Progenitor cell of endocrine pancreas (in vitro differentiated cells): ENCODE results near the gene NUDT2. TPM values are rescaled to one million over a fixed set of nuclear protein-coding genes. Genes with fewer than 3 reads are reported as not detected.
"Not testable (repeated sequence)": the region's sequence is repeated elsewhere in the genome, so short reads cannot be mapped to it uniquely, and the experiment has no call there.

Source experiments
- DNase-seq: peaks from one replicate; pipeline ENCODE4 v3.0.0; 2021; ENCODE audit warnings: low spot score; ENCODE audit not compliant: unreplicated experiment
- H3K27ac Mint-ChIP-seq: 2 replicates; pipeline ENCODE4 v1.8.0; 2021; ENCODE audit warnings: mild to moderate bottlenecking, moderate library complexity, mixed read lengths
- H3K27me3 Mint-ChIP-seq: 2 replicates; pipeline ENCODE4 v1.8.0; 2021; ENCODE audit warnings: mixed read lengths
- H3K36me3 Mint-ChIP-seq: 2 replicates; pipeline ENCODE4 v1.8.0; 2022; ENCODE audit warnings: mixed read lengths; ENCODE audit not compliant: insufficient read depth
- H3K4me1 Mint-ChIP-seq: 2 replicates; pipeline ENCODE4 v1.8.0; 2021; ENCODE audit warnings: low read depth, mixed read lengths
- H3K4me3 Mint-ChIP-seq: 2 replicates; pipeline ENCODE4 v1.8.0; 2021; ENCODE audit warnings: low read depth, mild to moderate bottlenecking, moderate library complexity, mixed read lengths
- H3K9me3 Mint-ChIP-seq: 2 replicates; pipeline ENCODE4 v1.8.0; 2021; ENCODE audit warnings: low read depth, mixed read lengths
- CTCF ChIP-seq: fragments of 200-600 bp; sonication (generic); IDR thresholded peaks from one replicate; pipeline ENCODE4 v1.5.0; 2021; ENCODE audit warnings: antibody characterized with exemption, mild to moderate bottlenecking; ENCODE audit not compliant: unreplicated experiment
- total RNA-seq: library from RNA; stranded (reverse); gene quantifications from 2 replicates; pipeline ENCODE4 v1.2.1, GENCODE V29; 2021

Gene NUDT2
- total RNA-seq, 1 donor from 2014 or later, result 21.1 TPM

DNA sequence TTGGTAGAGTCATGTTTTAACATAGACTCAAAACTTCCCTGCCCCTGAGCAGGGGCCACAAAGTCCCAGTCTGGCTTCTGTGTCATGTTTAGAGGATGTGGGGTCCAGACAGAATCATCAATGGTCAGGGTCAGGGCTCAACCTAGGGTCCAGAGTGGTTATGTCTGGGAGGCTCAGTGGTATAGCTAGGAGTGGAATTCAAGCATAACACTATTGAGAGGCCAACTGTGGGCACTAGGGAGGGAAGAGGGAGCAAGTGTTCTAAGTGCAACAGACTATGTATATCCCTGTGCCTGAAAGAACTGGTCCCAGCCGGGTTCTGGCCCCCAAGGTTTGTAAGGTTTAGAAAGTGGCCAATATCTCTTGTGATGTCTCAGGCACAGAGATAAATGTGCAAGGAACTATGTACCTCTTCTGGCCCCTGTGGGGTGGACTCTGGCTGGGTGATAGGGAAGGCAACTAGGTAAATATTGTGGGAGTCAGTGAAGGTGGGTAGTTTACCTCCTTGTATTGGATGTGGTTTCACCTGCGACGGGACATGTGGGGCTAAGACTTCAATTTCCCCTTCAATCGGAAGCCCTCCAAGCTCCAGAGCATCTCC is 33.3 kb downstream of the NUDT2 start:
- Mint-ChIP-seq H3K4me3 (no peak overlapping the region), H3K27me3 (peaks cover 19% of the 10 kb centered on the region), H3K9me3 (peaks cover 9% of the 10 kb centered on the region), H3K36me3 (peaks cover 8% of the 10 kb centered on the region), H3K27ac (no peak overlapping the region), H3K4me1 (peaks cover 5% of the 10 kb centered on the region)
- no peak for TF ChIP-seq CTCF
- DNase-seq, result no peak

GRCh38 chr9:34363619-34364351 is 34.4 kb downstream of the NUDT2 start:
- peaks cover 19% of the 10 kb centered on the region for H3K27me3 Mint-ChIP-seq
- peaks cover 8% of the 10 kb centered on the region for H3K36me3 Mint-ChIP-seq
- H3K9me3 Mint-ChIP-seq, result peaks cover 3% of the 10 kb centered on the region
- H3K4me3 Mint-ChIP-seq, result no peak overlapping the region
- TF ChIP-seq CTCF, result no peak
- peaks cover 5% of the 10 kb centered on the region for H3K4me1 Mint-ChIP-seq
- H3K27ac Mint-ChIP-seq, result no peak overlapping the region
- DNase-seq, result no peak

DNA sequence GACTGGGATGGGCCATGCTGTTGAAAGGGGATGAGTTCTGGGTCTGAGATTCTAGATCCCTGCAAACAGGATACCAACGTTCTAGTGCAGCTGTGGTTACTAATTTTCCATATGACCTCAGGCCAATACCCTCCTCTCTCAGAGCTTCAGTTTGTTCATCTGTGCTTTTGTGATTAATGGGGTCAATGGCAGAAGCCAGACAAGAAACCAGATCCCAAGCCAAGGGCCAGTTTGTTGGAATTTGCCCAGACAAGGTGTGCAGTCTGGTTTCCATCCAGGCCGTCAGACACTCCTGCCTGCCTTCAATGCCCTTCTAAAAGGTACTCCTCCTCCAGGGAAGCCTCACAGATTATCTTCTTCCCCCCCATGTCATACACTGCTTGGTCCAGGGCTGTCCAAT is 35.9 kb downstream of the NUDT2 start:
- no peak overlapping the region for H3K4me3 Mint-ChIP-seq
- DNase-seq, result no peak
- no peak overlapping the region for H3K27ac Mint-ChIP-seq
- peaks cover 3% of the 10 kb centered on the region for H3K9me3 Mint-ChIP-seq
- H3K4me1 Mint-ChIP-seq, result peaks cover 5% of the 10 kb centered on the region
- H3K36me3 Mint-ChIP-seq, result peaks cover 13% of the 10 kb centered on the region
- no peak for TF ChIP-seq CTCF
- H3K27me3 Mint-ChIP-seq, result peaks cover 19% of the 10 kb centered on the region

- no peak overlapping the region for H3K27ac Mint-ChIP-seq
- peaks cover 17% of the 10 kb centered on the region for H3K36me3 Mint-ChIP-seq
- H3K9me3 Mint-ChIP-seq, result peaks cover 3% of the 10 kb centered on the region
- no peak for DNase-seq
- TF ChIP-seq CTCF, result no peak
- no peak overlapping the region for H3K4me3 Mint-ChIP-seq
- peaks cover 5% of the 10 kb centered on the region for H3K4me1 Mint-ChIP-seq
- peaks cover 19% of the 10 kb centered on the region for H3K27me3 Mint-ChIP-seq
Observed at GRCh38 chr9:34366365-34366764, 37.0 kb downstream of the NUDT2 start.

DNA sequence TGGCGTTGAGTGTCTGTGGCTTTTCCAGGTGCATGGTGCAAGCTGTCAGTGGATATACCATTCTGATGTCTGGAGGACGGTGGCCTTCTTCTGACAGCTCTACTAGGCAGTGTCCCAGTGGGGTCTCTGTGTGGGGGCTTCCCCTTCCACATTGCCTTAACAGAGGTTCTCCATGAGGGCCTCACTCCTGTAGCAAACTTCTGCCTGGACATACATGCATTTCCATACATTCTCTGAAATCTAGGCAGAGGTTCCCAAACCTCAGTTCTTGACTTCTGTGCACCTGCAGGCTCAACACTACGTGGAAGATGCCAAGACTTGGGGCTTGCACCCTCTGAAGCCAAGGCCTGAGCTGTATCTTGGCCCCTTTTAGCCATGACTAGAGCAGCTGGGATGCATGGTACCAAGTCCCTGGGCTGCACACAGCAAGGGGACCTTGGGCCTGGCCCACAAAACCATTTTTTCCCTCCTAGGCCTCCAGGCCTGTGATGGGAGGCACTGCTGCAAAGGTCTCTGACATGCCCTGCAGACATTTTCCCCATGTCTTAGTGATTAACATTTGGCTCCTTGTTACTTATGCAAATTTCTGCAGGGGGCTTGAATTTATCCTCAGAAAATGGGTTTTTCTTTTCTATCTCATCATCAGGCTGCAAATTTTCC is 38.5 kb downstream of the NUDT2 start:
- H3K4me3 Mint-ChIP-seq, H3K4me1 Mint-ChIP-seq, H3K9me3 Mint-ChIP-seq, H3K27ac Mint-ChIP-seq, DNase-seq: not testable (repeated sequence)
- Mint-ChIP-seq H3K36me3 (peaks cover 23% of the 10 kb centered on the region), H3K27me3 (peaks cover 14% of the 10 kb centered on the region)

DNA sequence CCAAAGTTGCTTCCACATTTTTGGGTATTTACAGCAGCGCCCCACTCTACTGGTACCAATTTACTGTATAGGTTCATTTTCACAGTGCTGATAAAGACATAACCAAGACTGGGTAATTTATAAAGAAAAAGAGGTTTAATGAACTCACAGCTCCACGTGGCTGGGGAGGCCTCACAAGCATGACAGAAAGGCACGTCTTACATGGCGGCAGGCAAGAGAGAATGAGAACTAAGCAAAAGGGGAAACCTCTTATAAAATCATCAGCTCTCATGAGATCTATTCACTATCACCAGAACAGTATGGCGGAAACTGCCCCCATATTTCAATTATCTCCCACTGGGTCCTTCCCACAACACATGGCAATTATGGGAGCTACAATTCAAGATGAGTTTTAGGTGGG is 39.4 kb downstream of the NUDT2 start:
- not testable (repeated sequence) for H3K27me3 Mint-ChIP-seq, H3K4me3 Mint-ChIP-seq, H3K27ac Mint-ChIP-seq, H3K4me1 Mint-ChIP-seq, H3K9me3 Mint-ChIP-seq, DNase-seq
- peaks cover 24% of the 10 kb centered on the region for H3K36me3 Mint-ChIP-seq
